ENCODE results near the gene TBC1D16. TPM values are rescaled to one million over a fixed set of nuclear protein-coding genes. Genes with fewer than 3 reads are reported as not detected.

The TBC1D16 gene
- total RNA-seq, 2 experiments from 2014 or later: 6.5 to 6.8 TPM

- POLR2A ChIA-PET: no interaction called here
- CTCF ChIA-PET: interaction anchor here (0.8 kb wide), 1 partner anchor 23 kb away, joined by 3 read pairs; no protein-coding TSS in a partner anchor
Measured at GRCh38 chr17:79984045-79984840, 51.4 kb downstream of the TBC1D16 start.

DNA sequence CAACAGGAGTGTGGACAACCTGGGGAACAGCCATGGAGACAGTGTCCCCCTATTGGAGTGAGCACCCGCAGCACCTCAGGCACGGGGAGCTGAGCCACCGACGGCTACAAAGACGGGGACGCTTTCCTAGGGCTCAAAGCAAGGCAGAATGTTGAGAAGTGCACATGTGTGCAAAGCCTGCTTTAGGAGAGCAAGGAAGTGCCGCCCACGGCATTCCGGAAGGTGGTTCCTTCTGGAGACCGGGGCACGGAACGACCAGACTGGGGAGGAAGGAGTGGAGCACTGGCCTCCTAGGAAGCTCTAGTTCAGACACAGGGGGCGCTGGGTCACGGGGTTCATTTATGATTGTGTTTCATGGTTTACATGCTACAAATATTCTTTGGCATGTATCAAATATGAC, 52.2 kb downstream of the TBC1D16 start:
- ChIA-PET POLR2A (no interaction called here), CTCF (interaction anchor here (0.8 kb wide), 1 partner anchor 24 kb away, joined by 3 read pairs; no protein-coding TSS in a partner anchor)

DNA sequence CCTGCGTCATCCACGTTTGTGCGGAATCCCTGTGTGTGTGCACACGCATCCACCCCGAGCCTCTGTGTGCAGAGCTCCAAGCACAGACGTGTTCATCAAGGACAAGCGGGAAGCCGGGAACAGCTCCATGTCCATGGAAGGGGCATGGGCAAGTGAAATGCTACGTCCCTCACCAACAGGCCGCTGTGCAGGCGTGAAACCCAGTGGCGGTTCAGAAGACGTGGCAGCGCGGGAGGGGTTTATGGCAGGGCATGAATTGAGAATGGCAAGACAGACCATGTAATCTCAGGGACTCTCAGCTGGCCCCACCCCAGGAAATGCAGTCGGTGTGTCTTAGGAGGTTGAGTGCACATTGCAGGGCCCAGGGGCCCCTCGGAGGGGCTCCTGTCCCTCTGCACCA, 52.7 kb downstream of the TBC1D16 start:
- ChIA-PET POLR2A (no interaction called here), CTCF (no interaction called here)

GRCh38 chr17:79981661-79982101, 54.0 kb downstream of the TBC1D16 start:
- POLR2A ChIA-PET: no interaction called here
- CTCF ChIA-PET: no interaction called here

- POLR2A ChIA-PET: no interaction called here
- CTCF ChIA-PET: no interaction called here
Measured at GRCh38 chr17:79981090-79981489, 54.6 kb downstream of the TBC1D16 start.

DNA sequence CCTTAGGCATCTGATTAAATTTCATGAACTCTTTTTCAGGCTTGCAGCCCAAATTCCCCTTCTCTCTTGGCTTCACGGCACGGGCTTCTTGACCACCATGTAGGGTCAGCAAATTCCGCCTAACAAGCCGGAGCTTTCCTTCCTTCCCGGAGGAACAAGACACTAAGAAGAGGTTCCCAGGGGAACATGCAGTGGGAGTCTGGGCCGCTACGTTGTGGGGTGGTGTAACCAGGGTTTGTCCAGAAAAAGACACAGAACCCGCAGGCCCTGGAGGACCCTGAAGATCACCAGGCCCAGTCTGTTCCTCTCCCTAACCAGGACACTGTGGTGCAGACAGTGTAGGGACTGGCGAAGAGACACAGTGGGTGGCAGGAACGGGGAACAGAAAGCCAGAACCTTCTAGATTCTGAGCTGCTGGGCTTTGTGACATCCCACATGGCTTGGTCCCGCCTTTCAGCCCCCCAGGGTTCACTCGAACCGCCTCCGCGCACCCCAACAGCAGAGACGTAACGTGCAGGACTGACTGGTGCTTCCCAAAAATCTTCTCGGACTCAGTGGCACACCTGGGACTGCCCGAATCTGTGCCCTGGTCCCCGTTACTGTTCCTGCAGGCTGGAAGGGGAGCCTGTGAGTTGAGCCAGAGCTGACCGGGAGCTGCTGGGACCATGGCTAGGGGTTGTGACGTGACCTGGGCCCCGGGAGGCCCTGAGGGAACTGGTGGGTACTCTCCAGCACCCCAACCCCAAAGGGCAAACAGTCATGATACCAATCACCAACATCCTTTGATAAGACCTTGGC, 55.2 kb downstream of the TBC1D16 start:
- CTCF ChIA-PET: no interaction called here
- POLR2A ChIA-PET: no interaction called here

- ChIA-PET CTCF (no interaction called here), POLR2A (no interaction called here)
Measured at GRCh38 chr17:79979816-79980215, 55.9 kb downstream of the TBC1D16 start.

DNA sequence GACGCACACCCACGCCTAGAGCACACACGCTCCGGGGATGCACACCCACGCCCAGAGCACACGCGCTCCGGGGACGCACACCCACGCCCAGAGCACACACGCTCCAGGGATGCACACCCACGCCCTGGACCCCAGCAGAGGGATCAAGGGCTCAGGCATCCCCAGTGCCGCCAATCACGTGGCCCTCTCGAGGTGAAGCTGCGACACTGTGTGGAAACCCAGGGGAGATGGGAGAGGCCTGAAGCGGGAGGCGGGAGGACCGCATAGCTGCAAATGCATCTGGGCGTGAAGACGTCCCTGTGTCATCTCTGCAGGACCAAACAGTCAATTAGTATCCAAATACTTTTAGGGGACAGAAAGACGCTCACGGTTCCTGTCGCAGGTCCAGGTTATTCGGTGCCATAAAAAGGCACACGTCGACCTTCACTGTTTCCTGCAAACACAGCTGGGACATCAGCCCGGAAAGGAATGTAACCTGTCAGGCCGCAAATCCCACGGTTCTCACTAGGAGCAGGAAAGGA, 56.4 kb downstream of the TBC1D16 start:
- ChIA-PET POLR2A (no interaction called here), CTCF (no interaction called here)

GRCh38 chr17:79978548-79978855, 57.2 kb downstream of the TBC1D16 start:
- CTCF ChIA-PET: no interaction called here
- POLR2A ChIA-PET: no interaction called here

DNA sequence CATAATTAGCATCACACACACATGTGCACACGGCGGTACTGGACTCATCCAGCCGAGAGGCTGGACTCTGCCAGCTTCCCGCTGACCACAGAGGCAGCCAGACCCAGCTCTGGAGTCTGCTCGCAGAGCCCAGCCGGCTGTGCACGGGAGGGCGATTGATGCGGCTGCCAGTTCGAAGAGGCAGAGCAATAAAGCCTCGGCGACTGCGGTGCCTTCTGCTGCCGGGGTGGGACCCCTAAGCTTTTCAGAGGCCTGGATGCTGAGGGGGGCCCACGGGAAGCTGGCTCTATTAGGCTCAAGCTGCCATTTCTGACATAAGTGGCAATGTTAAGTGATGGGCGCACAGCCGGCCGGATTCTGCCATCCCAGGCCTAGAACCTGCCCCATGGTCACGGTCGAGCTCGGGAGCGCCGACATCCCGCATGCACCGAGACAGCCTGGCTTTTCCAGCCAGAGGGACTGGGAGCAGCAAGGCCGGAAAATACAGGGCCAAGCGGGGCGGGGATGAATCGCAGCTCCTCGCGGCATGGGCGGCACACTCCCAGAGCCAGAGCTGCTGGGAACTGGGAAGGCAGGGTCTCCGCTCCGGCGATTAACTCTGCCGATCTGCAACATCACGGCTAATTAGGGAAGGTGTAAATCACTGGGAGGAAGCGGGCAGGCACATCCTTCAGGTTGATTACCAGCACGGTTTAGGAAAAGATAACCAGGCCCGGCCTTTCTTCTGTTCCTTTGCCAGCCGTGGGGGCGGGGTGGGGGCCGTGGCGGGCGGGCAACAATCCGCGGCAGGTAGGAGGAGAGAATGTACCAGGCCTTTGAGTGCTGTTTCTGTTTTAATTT, 57.7 kb downstream of the TBC1D16 start:
- ChIA-PET POLR2A (no interaction called here), CTCF (no interaction called here)

DNA sequence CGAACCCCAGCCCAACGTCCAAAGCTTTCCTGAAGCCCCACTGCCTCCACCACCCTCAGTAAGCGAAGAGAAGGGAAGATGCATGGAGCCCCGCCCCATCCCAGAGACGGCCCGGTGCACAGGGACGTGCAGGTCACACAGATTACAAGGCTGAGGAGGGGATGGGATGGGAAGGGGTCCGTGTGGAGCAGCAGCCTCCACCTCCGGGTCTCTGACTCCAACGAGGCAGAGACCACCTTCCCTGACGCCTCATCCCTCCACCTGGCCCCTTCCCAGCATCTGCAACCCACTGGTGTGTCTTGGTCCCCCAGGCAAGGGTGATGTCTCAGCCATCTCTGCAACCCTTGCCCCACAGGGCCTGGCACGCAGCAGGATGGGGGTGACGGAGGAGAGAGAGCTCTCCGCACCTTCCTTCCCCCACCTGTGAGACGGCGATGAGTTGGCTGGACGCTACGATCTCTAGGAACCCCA, 58.5 kb downstream of the TBC1D16 start:
- POLR2A ChIA-PET: no interaction called here
- CTCF ChIA-PET: no interaction called here

GRCh38 chr17:79976451-79976850, 59.2 kb downstream of the TBC1D16 start:
- POLR2A ChIA-PET: no interaction called here
- CTCF ChIA-PET: no interaction called here

DNA sequence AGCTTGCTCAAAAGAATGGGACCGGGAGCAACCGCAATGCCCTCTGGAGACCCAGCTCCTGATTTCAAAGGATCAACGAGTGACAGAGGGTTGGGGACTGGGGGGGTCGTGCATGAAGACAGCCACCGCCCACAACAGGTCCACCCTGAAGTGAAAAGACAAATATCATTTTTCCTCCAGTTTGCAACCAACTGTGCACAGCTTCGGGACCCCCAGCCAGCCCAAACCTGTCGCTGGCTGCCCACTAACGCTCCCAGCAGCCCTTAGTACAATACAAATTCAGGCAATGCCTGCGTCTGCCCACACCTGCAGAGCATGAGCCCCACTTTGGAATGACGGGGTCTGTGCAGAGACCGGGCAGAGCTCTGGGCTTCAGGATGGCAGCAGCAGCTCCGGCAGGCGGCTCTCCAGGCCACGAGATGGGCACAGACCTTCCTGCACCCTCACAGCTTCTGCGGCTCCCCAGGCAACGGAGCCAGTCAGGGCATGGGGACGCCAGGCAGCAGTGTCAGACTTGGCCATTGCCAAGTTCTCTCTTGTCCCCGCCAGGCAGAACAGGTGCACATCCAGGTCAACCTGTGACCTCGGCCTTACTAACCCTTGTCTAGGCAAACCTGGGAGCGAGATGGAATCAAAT, 60.1 kb downstream of the TBC1D16 start:
- CTCF ChIA-PET: interaction anchor here (0.6 kb wide), 1 partner anchor 338 kb away, joined by 3 read pairs; no protein-coding TSS in a partner anchor
- POLR2A ChIA-PET: no interaction called here

GRCh38 chr17:79974566-79975497, 60.8 kb downstream of the TBC1D16 start:
- POLR2A ChIA-PET: no interaction called here
- CTCF ChIA-PET: interaction anchor here (0.6 to 0.9 kb wide), 3 partner anchors 125 to 337 kb away, joined by 3 read pairs; no protein-coding TSS in a partner anchor

DNA sequence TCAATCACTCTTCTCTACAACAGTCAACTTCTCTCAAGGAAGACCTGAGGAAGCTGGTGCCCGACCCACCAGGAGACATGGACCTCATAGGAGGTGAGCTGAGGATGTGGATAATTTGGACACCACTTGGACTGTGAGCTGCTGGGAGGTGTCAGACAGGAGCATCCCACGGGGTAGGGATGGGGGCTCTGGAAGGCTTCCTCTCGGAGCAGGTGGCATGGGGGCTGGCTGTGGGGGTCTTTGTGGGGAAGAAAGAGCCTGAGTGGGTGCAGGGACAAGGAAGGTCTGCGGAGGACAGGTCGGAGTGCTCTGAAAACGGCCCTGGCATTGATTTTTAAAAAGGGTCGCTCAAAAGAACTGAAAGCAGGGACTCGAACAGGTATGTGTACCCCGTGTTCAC, 64.0 kb downstream of the TBC1D16 start:
- POLR2A ChIA-PET: no interaction called here
- CTCF ChIA-PET: interaction anchor here (0.9 to 1.7 kb wide), 2 partner anchors 108 to 225 kb away, joined by 3 to 4 read pairs; no protein-coding TSS in a partner anchor

DNA sequence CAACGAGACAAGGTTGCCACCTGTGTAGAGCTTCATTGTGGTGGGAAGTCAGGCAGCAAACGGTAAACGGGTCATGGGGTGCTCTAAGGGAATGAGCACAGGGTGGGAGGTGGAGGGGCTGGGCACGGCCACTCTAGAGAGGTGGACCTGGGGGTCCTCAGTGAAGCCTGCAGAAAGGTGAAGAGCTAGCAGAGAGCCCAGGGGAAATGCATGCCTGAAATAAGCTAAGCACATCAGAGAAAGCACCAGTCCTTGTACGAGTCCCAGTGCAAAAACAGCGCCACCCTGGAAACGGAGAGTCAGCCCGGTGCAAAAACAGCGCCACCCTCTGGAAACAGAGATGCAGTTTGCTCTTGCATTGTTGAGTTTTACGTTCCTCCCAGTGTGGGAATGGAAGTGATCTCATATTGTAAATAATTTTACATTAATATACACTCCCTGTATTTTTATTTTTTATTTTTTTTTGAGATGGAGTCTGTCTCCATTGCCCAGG, 65.0 kb downstream of the TBC1D16 start:
- ChIA-PET POLR2A (no interaction called here), CTCF (interaction anchor here (0.6 to 1.7 kb wide), 2 partner anchors 177 to 224 kb away, joined by 3 to 4 read pairs; no protein-coding TSS in a partner anchor)

- ChIA-PET POLR2A (no interaction called here), CTCF (interaction anchor here (0.6 kb wide), 1 partner anchor 176 kb away, joined by 3 read pairs; no protein-coding TSS in a partner anchor)
Measured at GRCh38 chr17:79969906-79970305, 65.8 kb downstream of the TBC1D16 start.

DNA sequence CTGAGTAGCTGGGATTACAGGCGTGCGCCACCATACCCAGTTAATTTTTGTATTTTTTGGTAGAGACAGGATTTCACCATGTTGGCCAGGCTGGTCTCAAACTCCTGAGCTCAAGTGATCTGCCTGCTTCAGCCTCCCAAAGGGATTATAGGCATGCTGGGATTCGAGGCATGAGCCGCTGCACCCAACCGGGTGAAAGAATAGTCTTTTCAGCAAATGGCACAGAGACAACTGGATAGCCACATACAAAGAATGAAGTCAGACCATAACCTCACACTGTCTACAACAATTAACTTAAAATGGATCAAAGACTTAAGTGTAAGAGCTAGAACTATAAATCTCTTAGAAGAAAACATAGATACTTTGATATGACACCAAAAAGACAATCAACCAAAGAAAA, 67.6 kb downstream of the TBC1D16 start:
- ChIA-PET POLR2A (no interaction called here), CTCF (interaction anchor here (0.7 to 1.2 kb wide), 2 partner anchors 10 to 41 kb away, joined by 3 to 4 read pairs; no protein-coding TSS in a partner anchor)

All from activated CD8-positive, alpha-beta memory T cell treated with anti-CD3 and anti-CD28 coated beads for 36 hours (primary cell).